Kidney epithelial cell (primary cell): ENCODE results near the gene TLR9. TPM values are rescaled to one million over a fixed set of nuclear protein-coding genes. Genes with fewer than 3 reads are reported as not detected.

Experiments used
- DNase-seq: peaks from one replicate; pipeline ENCODE4 v3.0.0-alpha.2; 2010; ENCODE audit warnings: low read depth
- H3K27me3 ChIP-seq: 2 replicates; pipeline ENCODE4 v1.6.0; 2011; ENCODE audit warnings: low read length; ENCODE audit not compliant: control insufficient read depth, insufficient read depth
- H3K36me3 ChIP-seq: 2 replicates; pipeline ENCODE4 v1.5.1; 2011; ENCODE audit warnings: low read length; ENCODE audit not compliant: control insufficient read depth, insufficient read depth
- H3K4me3 ChIP-seq: 2 replicates; pipeline ENCODE4 v1.5.1; 2011; ENCODE audit warnings: low read depth, mild to moderate bottlenecking, control low read depth, low read length
- CTCF ChIP-seq: IDR thresholded peaks from 2 replicates; pipeline ENCODE4 v1.5.1; 2011; ENCODE audit warnings: mild to moderate bottlenecking, moderate library complexity, low read length, control low read depth, inconsistent platforms; ENCODE audit not compliant: insufficient read depth, poor library complexity, severe bottlenecking
- total RNA-seq: library from RNA; depleted of rRNA; stranded (reverse); fragments of >200 nt; gene quantifications from 2 replicates; pipeline ENCODE4 v1.2.3, GENCODE V29; 2015

The TLR9 gene
- total RNA-seq, 1 donor from 2014 or later = not detected

- no peak for DNase-seq
Observed at GRCh38 chr3:52265387-52265786, 39.9 kb upstream of the TLR9 start.

GRCh38 chr3:52262447-52262846 is 37.0 kb upstream of the TLR9 start:
- H3K27me3 ChIP-seq = no peaks in the 10 kb centered on the region
- TF ChIP-seq CTCF = no peak
- no peaks in the 10 kb centered on the region for H3K36me3 ChIP-seq
- no peak overlapping the region for H3K4me3 ChIP-seq
- DNase-seq = no peak

More at GRCh38 chr3:52265387-52265786, 39.9 kb upstream of the TLR9 start:
- Histone ChIP-seq H3K4me3 (no peak overlapping the region), H3K27me3 (no peaks in the 10 kb centered on the region), H3K36me3 (no peaks in the 10 kb centered on the region)
- TF ChIP-seq CTCF = no peak

GRCh38 chr3:52259448-52259847 is 34.0 kb upstream of the TLR9 start:
- TF ChIP-seq CTCF = no peak

GRCh38 chr3:52259035-52259434 is 33.6 kb upstream of the TLR9 start:
- Histone ChIP-seq H3K27me3 (no peaks in the 10 kb centered on the region), H3K4me3 (no peak overlapping the region), H3K36me3 (peaks cover 6% of the 10 kb centered on the region)
- DNase-seq = no peak
- TF ChIP-seq CTCF = no peak

More at GRCh38 chr3:52259448-52259847, 34.0 kb upstream of the TLR9 start:
- no peaks in the 10 kb centered on the region for H3K27me3 ChIP-seq
- H3K4me3 ChIP-seq = no peak overlapping the region
- H3K36me3 ChIP-seq = peaks cover 6% of the 10 kb centered on the region
- DNase-seq = no peak

GRCh38 chr3:52257911-52258310 is 32.5 kb upstream of the TLR9 start:
- no peaks in the 10 kb centered on the region for H3K27me3 ChIP-seq
- H3K36me3 ChIP-seq = peaks cover 7% of the 10 kb centered on the region
- TF ChIP-seq CTCF = no peak
- DNase-seq = no peak
- no peak overlapping the region for H3K4me3 ChIP-seq

GRCh38 chr3:52256622-52257021 is 31.2 kb upstream of the TLR9 start:
- no peak for DNase-seq
- Histone ChIP-seq H3K27me3 (no peaks in the 10 kb centered on the region), H3K36me3 (peaks cover 7% of the 10 kb centered on the region), H3K4me3 (no peak overlapping the region)
- no peak for TF ChIP-seq CTCF
